DOHH2 (cell line): ENCODE results near the gene STK11.
A peak's percentile ranks its signal among the peaks of the same experiment; 100 is the strongest.

Experiments
- CTCF ChIP-seq: fragments of 200-600 bp; sonication (generic); IDR thresholded peaks from one replicate; pipeline ENCODE4 v1.5.1; 2014; ENCODE audit warnings: antibody characterized with exemption, mild to moderate bottlenecking, low read depth, low read length; ENCODE audit not compliant: poor library complexity, severe bottlenecking
- EZH2phosphoT487 ChIP-seq: fragments of 200-600 bp; sonication (generic); IDR thresholded peaks from 2 replicates; pipeline ENCODE4 v1.6.1; 2017; ENCODE audit warnings: borderline replicate concordance, mild to moderate bottlenecking, antibody characterized with exemption, low read length, moderate library complexity, mixed read lengths

DNA sequence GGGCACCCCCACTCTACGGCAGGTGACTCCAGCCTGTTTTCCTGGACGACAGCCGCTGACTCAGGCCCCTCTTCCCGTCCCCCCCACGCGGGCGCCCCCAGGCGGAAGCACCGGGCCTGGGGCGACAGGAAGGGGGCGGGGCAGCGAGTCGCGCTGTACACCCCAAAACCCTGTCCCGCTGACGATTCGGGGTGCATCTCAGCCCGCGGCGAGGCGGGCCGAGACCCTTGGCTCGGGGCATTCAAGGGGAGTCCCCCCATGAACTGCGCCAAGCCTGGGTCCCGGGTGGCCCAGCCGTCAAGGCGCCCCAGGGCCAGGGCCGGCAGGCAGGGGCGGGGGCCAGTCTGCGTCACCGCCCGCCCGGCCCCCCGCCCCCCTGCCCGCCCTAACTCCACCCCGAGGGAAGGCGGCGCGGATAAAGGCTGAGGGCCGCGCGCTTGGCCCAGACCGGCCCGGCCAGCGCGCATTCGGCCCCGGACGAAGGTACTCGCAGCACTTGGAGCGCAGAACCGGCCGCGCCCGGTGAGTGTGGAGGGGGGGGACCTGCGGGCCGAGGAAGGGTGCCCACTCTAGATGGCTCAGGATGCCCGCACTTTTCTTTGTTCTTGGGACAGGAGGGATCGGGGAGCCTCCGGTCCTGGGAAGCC is 42.7 kb downstream of the STK11 start, which contains the start of gene MIDN:
- TF ChIP-seq CTCF (peak; percentile 56), EZH2phosphoT487 (no peak)
